SU-DHL-6 (cell line): Measurements from ENCODE around the gene HSBP1.

Source experiments
- H2AFZ ChIP-seq: fragments of 200-600 bp; sonication (generic); 2 replicates; pipeline ENCODE4 v1.6.1; 2014; ENCODE audit warnings: low read depth, mild to moderate bottlenecking, moderate library complexity, mixed read lengths, antibody characterized with exemption, low read length; ENCODE audit not compliant: severe bottlenecking
- H3F3A ChIP-seq: fragments of 200-600 bp; shearing (Covaris generic); 2 replicates; pipeline ENCODE4 v1.6.0; 2016; ENCODE audit warnings: antibody characterized with exemption, mild to moderate bottlenecking; ENCODE audit not compliant: insufficient read depth
- H3K27ac ChIP-seq: fragments of 200-600 bp; sonication (generic); 2 replicates; pipeline ENCODE4 v1.5.1; 2016; ENCODE audit warnings: low read depth, mild to moderate bottlenecking, low read length, moderate library complexity, mixed read lengths
- H3K27me3 ChIP-seq: fragments of 200-600 bp; sonication (generic), shearing (Covaris generic); 2 replicates; pipeline ENCODE4 v1.6.0; 2014; ENCODE audit warnings: mild to moderate bottlenecking, low read length
- H3K36me3 ChIP-seq: fragments of 200-600 bp; sonication (generic); 2 replicates; pipeline ENCODE4 v1.6.1; 2014; ENCODE audit warnings: mild to moderate bottlenecking, low read length, mixed read lengths
- H3K4me2 ChIP-seq: fragments of 300-600, 200-600 bp; shearing (Covaris generic), sonication (generic); 2 replicates; pipeline ENCODE4 v1.6.0; 2014; ENCODE audit warnings: low read length, low read depth, mild to moderate bottlenecking; ENCODE audit not compliant: poor library complexity, severe bottlenecking
- H3K4me3 ChIP-seq: fragments of 200-600 bp; sonication (generic); 2 replicates; pipeline ENCODE4 v1.5.1; 2014; ENCODE audit warnings: antibody characterized with exemption, low read length, mild to moderate bottlenecking, mixed read lengths; ENCODE audit not compliant: insufficient read depth, poor library complexity, severe bottlenecking
- H3K79me2 ChIP-seq: fragments of 200-600 bp; sonication (generic); 2 replicates; pipeline ENCODE4 v1.6.1; 2014; ENCODE audit warnings: mild to moderate bottlenecking, low read length, moderate library complexity; ENCODE audit not compliant: insufficient read depth
- H3K9ac ChIP-seq: fragments of 200-600 bp; sonication (generic); 2 replicates; pipeline ENCODE4 v1.7.0; 2014; ENCODE audit warnings: mild to moderate bottlenecking, low read length
- H3K9me2 ChIP-seq: fragments of 200-600 bp; sonication (generic); replicated peaks from 2 replicates; pipeline ENCODE4 v1.6.1; 2014; ENCODE audit warnings: low read length; ENCODE audit not compliant: insufficient read depth
- H3K9me3 ChIP-seq: fragments of 200-600 bp; sonication (generic); 2 replicates; pipeline ENCODE4 v1.6.1; 2014; ENCODE audit warnings: low read length, mixed read lengths; ENCODE audit not compliant: insufficient read depth
- H4K20me1 ChIP-seq: fragments of 200-600 bp; sonication (generic); 2 replicates; pipeline ENCODE4 v1.6.1; 2014; ENCODE audit warnings: low read depth, mild to moderate bottlenecking, antibody characterized with exemption, low read length, moderate library complexity, mixed read lengths
- CTCF ChIP-seq: fragments of 200-600 bp; sonication (generic); IDR thresholded peaks from one replicate; pipeline ENCODE4 v1.5.1; 2017; ENCODE audit warnings: antibody characterized with exemption, mild to moderate bottlenecking, low read length, moderate library complexity; ENCODE audit not compliant: insufficient read depth, poor library complexity, severe bottlenecking
- EZH2phosphoT487 ChIP-seq: fragments of 200-600 bp; sonication (generic), shearing (Covaris generic); conservative IDR thresholded peaks from 2 replicates; pipeline ENCODE4 v1.6.1; 2018; ENCODE audit warnings: mild to moderate bottlenecking, antibody characterized with exemption, low read length, moderate library complexity, mixed read lengths

The HSBP1 gene

GRCh38 chr16:83806036-83806435, 1.7 kb upstream of the HSBP1 start:
- Histone ChIP-seq H3K27ac (no peak overlapping the region), H3F3A (no peaks in the 10 kb centered on the region), H4K20me1 (no peaks in the 10 kb centered on the region), H3K4me2 (peak overlapping the region; percentile 4), H3K9ac (no peak overlapping the region), H3K9me3 (no peaks in the 10 kb centered on the region), H3K79me2 (peaks cover 20% of the 10 kb centered on the region), H3K9me2 (no peaks in the 10 kb centered on the region), H3K36me3 (peaks cover 8% of the 10 kb centered on the region; the same call in 1 of the 2 replicates), H2AFZ (peak overlapping the region; percentile 90), H3K4me3 (no peak overlapping the region), H3K27me3 (no peaks in the 10 kb centered on the region)
- TF ChIP-seq EZH2phosphoT487 (no peak), CTCF (no peak)

- peaks cover 15% of the 10 kb centered on the region for H3K36me3 ChIP-seq
- peak overlapping the region; percentile 97 for H2AFZ ChIP-seq
- no peak overlapping the region for H3K4me3 ChIP-seq
- TF ChIP-seq CTCF (no peak), EZH2phosphoT487 (no peak)
- H3K4me2 ChIP-seq: no peak overlapping the region
- H3K79me2 ChIP-seq: peaks cover 20% of the 10 kb centered on the region
- H3K27ac ChIP-seq: no peak overlapping the region
- H3K9ac ChIP-seq: no peak overlapping the region
- H3K27me3 ChIP-seq: no peaks in the 10 kb centered on the region
- H3K9me2 ChIP-seq: no peaks in the 10 kb centered on the region
- H3K9me3 ChIP-seq: no peaks in the 10 kb centered on the region
- no peaks in the 10 kb centered on the region for H4K20me1 ChIP-seq
- H3F3A ChIP-seq: no peaks in the 10 kb centered on the region
Measured at GRCh38 chr16:83806731-83807130, 1.0 kb upstream of the HSBP1 start.

GRCh38 chr16:83807327-83807709, 460 bp upstream of the HSBP1 start:
- Histone ChIP-seq H3K9ac (no peak overlapping the region), H3K9me3 (no peaks in the 10 kb centered on the region), H3K36me3 (peaks cover 21% of the 10 kb centered on the region), H3K9me2 (no peaks in the 10 kb centered on the region), H3K27me3 (no peaks in the 10 kb centered on the region), H3K79me2 (peaks cover 20% of the 10 kb centered on the region), H3K4me2 (peak overlapping the region; percentile 43), H3K4me3 (peak overlapping the region; percentile 91), H3F3A (no peaks in the 10 kb centered on the region), H3K27ac (no peak overlapping the region), H2AFZ (peak overlapping the region; percentile 97), H4K20me1 (no peaks in the 10 kb centered on the region)
- TF ChIP-seq EZH2phosphoT487: no peak

GRCh38 chr16:83808573-83809014, 816 bp downstream of the HSBP1 start:
- peak overlapping the region; percentile 91 for H3K4me3 ChIP-seq
- no peaks in the 10 kb centered on the region for H3K9me2 ChIP-seq
- peaks cover 27% of the 10 kb centered on the region for H3K36me3 ChIP-seq
- TF ChIP-seq EZH2phosphoT487 (no peak), CTCF (no peak)
- no peaks in the 10 kb centered on the region for H3K27me3 ChIP-seq
- H4K20me1 ChIP-seq: no peaks in the 10 kb centered on the region
- no peaks in the 10 kb centered on the region for H3K9me3 ChIP-seq
- H3K9ac ChIP-seq: peak overlapping the region; percentile 81
- H3K79me2 ChIP-seq: peaks cover 20% of the 10 kb centered on the region
- peak overlapping the region; percentile 69 for H3K4me2 ChIP-seq
- peak overlapping the region; percentile 85 for H2AFZ ChIP-seq
- no peaks in the 10 kb centered on the region; the same call in 1 of the 2 replicates for H3F3A ChIP-seq
- no peak overlapping the region for H3K27ac ChIP-seq
